ENCODE data around the gene STAG2.

The STAG2 gene

GRCh38 chrX:123973921-123974320, 12.4 kb downstream of the STAG2 start:
- DNase-seq (ENCODE audit: low read depth, low spot score), result no peak

GRCh38 chrX:123975180-123975579, 13.7 kb downstream of the STAG2 start:
- no peak for DNase-seq (ENCODE audit: low read depth, low spot score)

- no peak for DNase-seq (ENCODE audit: low read depth, low spot score)
These were observed 15.3 kb downstream of the STAG2 start for GRCh38 chrX:123976706-123977316.

- DNase-seq (ENCODE audit: low read depth, low spot score), result no peak
These were observed 21.7 kb downstream of the STAG2 start for GRCh38 chrX:123983240-123983639.

- DNase-seq (ENCODE audit: low read depth, low spot score), result no peak
These were observed 24.9 kb downstream of the STAG2 start for GRCh38 chrX:123986377-123986776.

GRCh38 chrX:123988423-123989111, 27.1 kb downstream of the STAG2 start:
- DNase-seq (ENCODE audit: low read depth, low spot score), result no peak

GRCh38 chrX:123989235-123989634, 27.7 kb downstream of the STAG2 start:
- DNase-seq (ENCODE audit: low read depth, low spot score), result no peak

- DNase-seq (ENCODE audit: low read depth, low spot score), result no peak
These were observed 28.7 kb downstream of the STAG2 start for GRCh38 chrX:123990169-123990568.

- no peak for DNase-seq (ENCODE audit: low read depth, low spot score)
These were observed 29.1 kb downstream of the STAG2 start for GRCh38 chrX:123990602-123991001.

GRCh38 chrX:123993326-123993725, 31.8 kb downstream of the STAG2 start:
- DNase-seq (ENCODE audit: low read depth, low spot score), result no peak

GRCh38 chrX:123993904-123994635, 32.6 kb downstream of the STAG2 start:
- DNase-seq (ENCODE audit: low read depth, low spot score), result no peak

GRCh38 chrX:123994730-123995129, 33.2 kb downstream of the STAG2 start:
- DNase-seq (ENCODE audit: low read depth, low spot score), result no peak

GRCh38 chrX:124001581-124001980, 40.1 kb downstream of the STAG2 start:
- DNase-seq (ENCODE audit: low read depth, low spot score), result no peak

- no peak for DNase-seq (ENCODE audit: low read depth, low spot score)
These were observed 43.7 kb downstream of the STAG2 start for GRCh38 chrX:124005228-124005627.

GRCh38 chrX:124010157-124010556, 48.7 kb downstream of the STAG2 start:
- DNase-seq (ENCODE audit: low read depth, low spot score), result no peak

GRCh38 chrX:124010566-124010965, 49.1 kb downstream of the STAG2 start:
- DNase-seq (ENCODE audit: low read depth, low spot score), result no peak

- DNase-seq (ENCODE audit: low read depth, low spot score), result no peak
These were observed 54.2 kb downstream of the STAG2 start for GRCh38 chrX:124015721-124016120.

GRCh38 chrX:124016825-124017224, 55.3 kb downstream of the STAG2 start:
- no peak for DNase-seq (ENCODE audit: low read depth, low spot score)

GRCh38 chrX:124018023-124018422, 56.5 kb downstream of the STAG2 start:
- no peak for DNase-seq (ENCODE audit: low read depth, low spot score)

GRCh38 chrX:124023838-124024238, 62.3 kb downstream of the STAG2 start:
- DNase-seq (ENCODE audit: low read depth, low spot score), result no peak

- DNase-seq (ENCODE audit: low read depth, low spot score), result no peak
These were observed 65.0 kb downstream of the STAG2 start for GRCh38 chrX:124026529-124026928.

- no peak for DNase-seq (ENCODE audit: low read depth, low spot score)
These were observed 66.7 kb downstream of the STAG2 start for GRCh38 chrX:124028182-124028581.

GRCh38 chrX:124030520-124030919, 69.0 kb downstream of the STAG2 start:
- no peak for DNase-seq (ENCODE audit: low read depth, low spot score)
